Progenitor cell of endocrine pancreas (in vitro differentiated cells): ENCODE results near the gene DAPK1. TPM values are rescaled to one million over a fixed set of nuclear protein-coding genes. Genes with fewer than 3 reads are reported as not detected.
A peak's percentile ranks its signal among the peaks of the same experiment; 100 is the strongest.

Source experiments
- DNase-seq: peaks from one replicate; pipeline ENCODE4 v3.0.0; 2021; ENCODE audit warnings: low spot score; ENCODE audit not compliant: unreplicated experiment
- H3K27ac Mint-ChIP-seq: 2 replicates; pipeline ENCODE4 v1.8.0; 2021; ENCODE audit warnings: mild to moderate bottlenecking, moderate library complexity, mixed read lengths
- H3K27me3 Mint-ChIP-seq: 2 replicates; pipeline ENCODE4 v1.8.0; 2021; ENCODE audit warnings: mixed read lengths
- H3K36me3 Mint-ChIP-seq: 2 replicates; pipeline ENCODE4 v1.8.0; 2022; ENCODE audit warnings: mixed read lengths; ENCODE audit not compliant: insufficient read depth
- H3K4me1 Mint-ChIP-seq: 2 replicates; pipeline ENCODE4 v1.8.0; 2021; ENCODE audit warnings: low read depth, mixed read lengths
- H3K4me3 Mint-ChIP-seq: 2 replicates; pipeline ENCODE4 v1.8.0; 2021; ENCODE audit warnings: low read depth, mild to moderate bottlenecking, moderate library complexity, mixed read lengths
- H3K9me3 Mint-ChIP-seq: 2 replicates; pipeline ENCODE4 v1.8.0; 2021; ENCODE audit warnings: low read depth, mixed read lengths
- total RNA-seq: library from RNA; stranded (reverse); gene quantifications from 2 replicates; pipeline ENCODE4 v1.2.1, GENCODE V29; 2021
- TF ChIP-seq, protein P1 (sequence below): fragments of 200-600 bp; sonication (generic); IDR thresholded peaks from one replicate; pipeline ENCODE4 v1.5.0; 2021; ENCODE audit warnings: antibody characterized with exemption, mild to moderate bottlenecking; ENCODE audit not compliant: unreplicated experiment

Gene DAPK1
- total RNA-seq, 1 donor from 2014 or later = 202 TPM

DNA sequence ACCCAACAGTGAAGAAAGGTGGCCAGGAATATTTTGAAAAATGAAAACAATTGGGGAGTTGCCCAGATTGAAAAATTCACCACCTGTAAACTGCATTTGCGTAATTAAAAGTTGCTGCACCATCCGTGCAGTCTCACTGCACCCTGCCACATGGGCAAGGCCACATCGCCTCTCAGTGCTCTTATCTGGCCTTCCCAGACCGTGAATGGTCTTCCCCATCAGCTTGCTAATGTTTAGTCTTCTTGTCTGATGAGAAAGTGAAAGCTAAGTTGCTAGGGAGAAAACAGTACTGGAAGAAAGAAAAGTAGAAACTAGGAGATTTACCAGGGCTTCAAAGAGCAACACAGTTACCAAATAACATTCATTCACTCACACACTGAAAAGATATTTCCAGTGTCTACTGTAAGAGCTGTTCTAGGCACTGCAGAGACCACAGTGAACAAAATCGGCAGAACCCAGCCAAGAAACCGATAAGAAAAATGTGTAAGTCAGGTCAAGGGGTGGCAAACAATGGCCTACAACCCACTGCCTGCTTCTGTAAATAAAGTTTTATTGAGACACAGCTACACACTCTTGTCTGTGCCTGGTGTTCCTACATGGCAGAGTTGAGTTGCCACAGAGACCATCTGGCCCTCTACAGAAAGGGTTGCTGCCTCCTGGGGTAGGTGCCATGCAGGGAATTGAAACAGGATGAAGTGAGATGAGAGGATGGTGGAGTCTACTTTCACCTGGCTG lies 177.1 kb downstream of the DAPK1 start:
- H3K36me3 Mint-ChIP-seq = peaks cover 36% of the 10 kb centered on the region
- no peaks in the 10 kb centered on the region for H3K27me3 Mint-ChIP-seq

DNA sequence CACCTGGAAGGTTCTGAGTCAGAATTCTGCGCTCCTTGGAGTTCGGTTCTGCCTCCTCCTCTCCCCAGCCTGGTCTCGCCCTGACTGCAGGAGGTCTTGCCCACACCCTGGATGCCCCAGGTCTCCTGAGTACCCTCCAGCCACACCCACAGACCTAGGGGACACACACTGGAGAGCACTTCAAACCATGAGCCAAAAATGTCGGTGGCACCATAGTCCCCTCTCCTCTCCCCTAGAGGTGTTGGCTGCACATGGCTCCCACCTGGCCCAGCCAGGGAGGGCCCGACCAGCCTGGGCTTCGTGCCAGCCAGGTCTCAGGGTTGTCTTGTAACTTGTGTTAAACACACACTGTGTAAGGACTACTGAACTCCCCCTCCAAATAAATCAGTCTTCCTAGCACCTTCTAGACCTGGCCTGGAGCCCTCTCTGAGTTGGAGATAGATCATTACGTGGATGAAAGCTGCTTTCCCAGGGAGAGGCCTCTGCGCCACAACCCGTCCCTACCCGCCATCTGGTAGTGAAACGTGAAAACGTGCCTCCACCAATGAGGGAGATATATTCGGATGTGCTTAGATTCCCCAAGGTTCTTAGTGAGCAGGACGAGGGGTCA lies 178.3 kb downstream of the DAPK1 start:
- Mint-ChIP-seq H3K4me1 (peaks cover 20% of the 10 kb centered on the region), H3K27me3 (no peaks in the 10 kb centered on the region), H3K36me3 (peaks cover 31% of the 10 kb centered on the region), H3K4me3 (no peak overlapping the region), H3K27ac (peak overlapping the region; percentile 88), H3K9me3 (no peaks in the 10 kb centered on the region)
- DNase-seq = no peak
- TF ChIP-seq, protein P1, sequence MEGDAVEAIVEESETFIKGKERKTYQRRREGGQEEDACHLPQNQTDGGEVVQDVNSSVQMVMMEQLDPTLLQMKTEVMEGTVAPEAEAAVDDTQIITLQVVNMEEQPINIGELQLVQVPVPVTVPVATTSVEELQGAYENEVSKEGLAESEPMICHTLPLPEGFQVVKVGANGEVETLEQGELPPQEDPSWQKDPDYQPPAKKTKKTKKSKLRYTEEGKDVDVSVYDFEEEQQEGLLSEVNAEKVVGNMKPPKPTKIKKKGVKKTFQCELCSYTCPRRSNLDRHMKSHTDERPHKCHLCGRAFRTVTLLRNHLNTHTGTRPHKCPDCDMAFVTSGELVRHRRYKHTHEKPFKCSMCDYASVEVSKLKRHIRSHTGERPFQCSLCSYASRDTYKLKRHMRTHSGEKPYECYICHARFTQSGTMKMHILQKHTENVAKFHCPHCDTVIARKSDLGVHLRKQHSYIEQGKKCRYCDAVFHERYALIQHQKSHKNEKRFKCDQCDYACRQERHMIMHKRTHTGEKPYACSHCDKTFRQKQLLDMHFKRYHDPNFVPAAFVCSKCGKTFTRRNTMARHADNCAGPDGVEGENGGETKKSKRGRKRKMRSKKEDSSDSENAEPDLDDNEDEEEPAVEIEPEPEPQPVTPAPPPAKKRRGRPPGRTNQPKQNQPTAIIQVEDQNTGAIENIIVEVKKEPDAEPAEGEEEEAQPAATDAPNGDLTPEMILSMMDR = no peak

More for the DNA sequence above, 177.1 kb downstream of the DAPK1 start:
- TF ChIP-seq, protein P1 = no peak
- H3K27ac Mint-ChIP-seq = peak overlapping the region; percentile 88
- no peak for DNase-seq
- peaks cover 20% of the 10 kb centered on the region for H3K4me1 Mint-ChIP-seq
- H3K4me3 Mint-ChIP-seq = no peak overlapping the region
- H3K9me3 Mint-ChIP-seq = no peaks in the 10 kb centered on the region

DNA sequence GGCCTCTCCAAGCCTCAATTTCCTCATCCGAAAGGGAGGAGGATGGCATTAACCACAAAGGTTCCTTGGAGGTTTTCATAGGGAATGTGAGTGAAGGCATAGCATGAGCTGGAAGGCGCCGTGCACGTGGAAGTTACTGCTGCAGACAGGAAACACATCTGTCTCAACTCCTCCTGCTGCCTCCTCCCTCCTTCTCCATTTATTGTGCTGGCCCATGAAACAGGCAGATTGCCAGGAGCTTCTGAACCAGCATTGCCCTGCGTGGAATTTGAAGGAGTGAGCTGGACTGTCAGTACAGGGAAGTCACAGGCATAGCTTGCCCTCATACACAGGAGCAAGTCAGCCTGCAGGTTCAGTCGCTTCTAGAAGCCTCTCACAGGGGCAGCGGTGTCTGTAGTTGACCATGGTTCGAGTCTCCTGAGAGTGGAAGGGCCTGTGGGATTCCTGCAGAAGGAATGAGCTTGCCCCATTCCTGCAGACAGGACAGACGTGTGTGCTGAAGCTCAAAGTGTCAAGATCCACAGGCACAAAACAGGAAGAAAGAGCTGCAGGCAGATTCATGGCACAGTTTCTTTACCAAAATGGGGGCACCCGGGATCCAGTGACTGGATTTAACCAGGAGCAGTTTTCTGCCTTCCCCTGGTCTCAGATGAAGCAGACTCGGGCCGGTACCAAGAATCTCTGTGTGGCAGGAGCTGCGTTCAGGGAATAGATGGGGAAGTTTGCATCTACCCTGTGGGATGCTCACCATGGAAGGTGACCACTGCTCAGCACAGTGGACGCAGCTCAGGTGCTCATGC lies 179.5 kb downstream of the DAPK1 start:
- Mint-ChIP-seq H3K27me3 (no peaks in the 10 kb centered on the region), H3K4me3 (no peak overlapping the region), H3K36me3 (peaks cover 28% of the 10 kb centered on the region), H3K27ac (peak overlapping the region; percentile 81), H3K9me3 (no peaks in the 10 kb centered on the region), H3K4me1 (peaks cover 15% of the 10 kb centered on the region)
- TF ChIP-seq, protein P1 = no peak
- DNase-seq = no peak

DNA sequence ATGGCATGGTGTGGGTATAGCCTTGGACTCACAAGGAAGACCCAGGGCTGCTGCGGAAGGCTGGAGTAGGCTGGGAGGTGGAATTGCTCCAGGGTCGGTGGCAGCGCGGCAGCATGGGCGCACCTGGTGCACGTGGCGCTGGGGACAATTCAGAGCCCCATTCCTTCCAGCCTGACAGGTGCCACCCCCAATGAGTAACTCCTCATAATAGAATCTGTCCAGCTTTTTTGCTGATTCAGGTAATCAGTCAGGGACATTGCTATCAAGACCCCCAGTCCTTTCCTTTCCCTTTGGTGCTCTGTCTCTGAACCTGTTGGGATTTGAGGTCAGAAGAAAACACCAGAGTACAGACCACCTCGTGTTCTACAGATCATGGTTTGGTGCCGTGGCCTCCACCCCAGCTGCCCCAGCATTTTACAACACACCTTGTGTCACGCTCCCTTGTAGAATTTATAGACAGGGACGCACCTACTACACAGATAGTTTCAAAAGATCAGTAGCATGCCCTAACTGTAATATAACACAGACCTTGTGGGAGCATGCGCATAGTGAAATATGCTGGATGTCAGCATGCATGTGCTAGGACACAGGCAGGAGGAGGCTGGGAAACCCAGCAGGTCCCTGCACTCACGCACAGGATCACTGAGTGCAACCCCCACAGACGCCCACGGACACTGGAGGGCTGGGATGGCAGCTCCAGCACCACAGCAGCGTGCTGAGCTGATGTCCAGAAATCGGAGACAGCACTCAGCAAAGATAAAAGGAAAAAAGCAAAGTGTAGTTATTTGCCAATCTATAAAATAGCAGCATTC lies 180.3 kb downstream of the DAPK1 start:
- DNase-seq = no peak
- TF ChIP-seq, protein P1 = no peak
- Mint-ChIP-seq H3K27ac (no peak overlapping the region), H3K27me3 (no peaks in the 10 kb centered on the region), H3K4me1 (peaks cover 16% of the 10 kb centered on the region), H3K9me3 (no peaks in the 10 kb centered on the region), H3K4me3 (no peak overlapping the region), H3K36me3 (peaks cover 25% of the 10 kb centered on the region)
